HG02884 (cell line): ENCODE results near the gene RGL4.
A peak's percentile ranks its signal among the peaks of the same experiment; 100 is the strongest.

Experiments used
- ATAC-seq: cut with Tn5 transposase; IDR thresholded peaks from one replicate; pipeline ENCODE4 v1.9.1; 2021; ENCODE audit warnings: mild to moderate bottlenecking, moderate library complexity; ENCODE audit not compliant: unreplicated experiment

RGL4 gene

GRCh38 chr22:23697031-23697970, 6.5 kb downstream of the RGL4 start:
- no peak for ATAC-seq

- ATAC-seq: no peak
Observed at GRCh38 chr22:23698094-23698493, 7.3 kb downstream of the RGL4 start.

- no peak for ATAC-seq
Observed at GRCh38 chr22:23698673-23699235, 7.9 kb downstream of the RGL4 start.

GRCh38 chr22:23700706-23701105, 9.9 kb downstream of the RGL4 start:
- no peak for ATAC-seq

DNA sequence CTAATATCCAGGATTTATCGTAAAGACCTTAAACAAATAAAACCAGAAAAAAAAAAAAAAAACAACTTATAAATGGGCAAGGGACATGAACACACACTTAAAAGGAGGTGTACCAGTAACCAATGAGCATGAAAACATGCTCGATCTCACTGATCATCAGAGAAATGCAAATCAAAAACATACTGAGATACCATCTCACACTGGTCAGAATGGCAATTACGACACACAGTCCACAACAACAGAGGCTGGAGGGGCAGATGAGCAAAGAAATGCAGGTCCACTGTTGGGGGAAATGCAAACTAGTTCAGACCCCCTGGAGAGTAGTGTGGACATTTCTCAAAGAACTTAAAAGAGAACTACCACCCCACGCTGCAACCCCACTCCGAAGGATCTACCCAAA, 13.2 kb downstream of the RGL4 start:
- no peak for ATAC-seq

DNA sequence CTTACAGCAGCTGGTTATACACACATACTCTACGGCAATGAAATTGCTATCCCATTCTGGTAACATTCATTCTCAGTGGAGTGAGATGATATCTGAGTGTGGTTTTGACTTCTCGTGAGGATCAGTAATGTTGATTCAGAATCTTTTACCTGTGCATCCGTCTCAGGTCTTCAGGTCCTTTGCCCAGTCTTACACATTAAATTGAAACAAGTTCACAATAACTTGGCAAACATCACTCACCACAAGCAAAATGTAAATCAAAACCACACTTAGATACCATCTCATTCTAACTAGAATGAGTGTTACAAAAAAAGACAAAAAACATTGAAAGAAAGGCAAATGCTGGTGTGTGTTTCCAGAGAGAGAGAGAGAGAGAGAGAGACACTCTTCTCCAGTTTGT, 14.0 kb downstream of the RGL4 start:
- no peak for ATAC-seq

- no peak for ATAC-seq
Observed at GRCh38 chr22:23705358-23705757, 14.5 kb downstream of the RGL4 start.

- ATAC-seq: no peak
Observed at GRCh38 chr22:23708270-23708669, 17.5 kb downstream of the RGL4 start.

GRCh38 chr22:23709107-23709506, 18.3 kb downstream of the RGL4 start:
- ATAC-seq: no peak

- no peak for ATAC-seq
Observed at GRCh38 chr22:23712256-23712655, 21.4 kb downstream of the RGL4 start.

- no peak for ATAC-seq
Observed at GRCh38 chr22:23713696-23714595, 23.1 kb downstream of the RGL4 start.

GRCh38 chr22:23714596-23715578, 24.1 kb downstream of the RGL4 start:
- ATAC-seq: no peak

GRCh38 chr22:23715806-23716375, 25.1 kb downstream of the RGL4 start:
- no peak for ATAC-seq

DNA sequence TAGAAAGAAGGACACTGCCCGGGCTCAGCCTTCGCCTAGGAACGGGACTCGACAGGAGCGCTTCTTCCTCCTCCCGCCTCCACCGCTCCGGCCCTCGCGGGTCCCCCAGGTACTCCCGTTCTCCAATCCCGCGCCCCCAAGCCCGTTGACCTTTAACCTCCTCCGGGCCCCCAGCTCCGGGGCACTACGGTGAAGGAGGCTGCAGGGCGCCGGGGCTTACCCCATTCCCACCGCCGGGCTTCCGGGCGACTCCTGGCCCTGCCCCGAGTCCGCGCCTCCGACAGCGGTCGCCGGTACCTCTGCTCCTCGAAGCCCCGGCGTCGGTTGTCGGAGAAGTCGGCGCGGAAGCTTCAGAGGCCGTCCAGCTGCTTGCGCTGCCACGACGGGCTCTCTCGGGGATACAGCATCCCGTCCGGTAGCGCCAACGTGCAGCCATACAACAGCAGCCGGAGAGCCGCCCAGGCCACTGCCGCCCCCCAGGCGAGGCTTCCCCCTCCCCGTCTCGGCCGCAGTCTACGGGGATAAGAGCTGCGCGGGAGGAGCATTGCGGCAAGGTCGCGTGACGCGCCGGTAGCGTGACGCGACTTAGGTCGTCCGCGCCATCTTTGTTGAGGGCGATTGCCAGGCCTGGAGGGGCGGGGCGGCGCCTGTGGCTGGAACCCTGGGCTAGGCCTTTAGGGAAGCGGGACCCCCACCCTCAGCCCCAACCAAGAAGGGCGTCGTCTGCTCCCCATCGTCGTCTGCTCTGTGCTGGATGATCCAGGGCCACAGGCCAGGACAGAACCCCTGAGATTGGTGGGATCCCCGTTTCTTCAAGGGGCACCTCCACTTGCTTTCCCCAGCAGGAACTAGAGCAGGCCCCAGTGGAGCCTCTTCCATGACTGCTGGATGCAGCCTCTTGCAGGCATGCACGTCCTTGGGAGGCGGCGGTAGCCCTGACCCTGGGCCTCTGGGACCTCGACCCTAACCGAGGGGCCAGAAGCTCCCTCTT, 26.3 kb downstream of the RGL4 start:
- ATAC-seq: peak; percentile 62

DNA sequence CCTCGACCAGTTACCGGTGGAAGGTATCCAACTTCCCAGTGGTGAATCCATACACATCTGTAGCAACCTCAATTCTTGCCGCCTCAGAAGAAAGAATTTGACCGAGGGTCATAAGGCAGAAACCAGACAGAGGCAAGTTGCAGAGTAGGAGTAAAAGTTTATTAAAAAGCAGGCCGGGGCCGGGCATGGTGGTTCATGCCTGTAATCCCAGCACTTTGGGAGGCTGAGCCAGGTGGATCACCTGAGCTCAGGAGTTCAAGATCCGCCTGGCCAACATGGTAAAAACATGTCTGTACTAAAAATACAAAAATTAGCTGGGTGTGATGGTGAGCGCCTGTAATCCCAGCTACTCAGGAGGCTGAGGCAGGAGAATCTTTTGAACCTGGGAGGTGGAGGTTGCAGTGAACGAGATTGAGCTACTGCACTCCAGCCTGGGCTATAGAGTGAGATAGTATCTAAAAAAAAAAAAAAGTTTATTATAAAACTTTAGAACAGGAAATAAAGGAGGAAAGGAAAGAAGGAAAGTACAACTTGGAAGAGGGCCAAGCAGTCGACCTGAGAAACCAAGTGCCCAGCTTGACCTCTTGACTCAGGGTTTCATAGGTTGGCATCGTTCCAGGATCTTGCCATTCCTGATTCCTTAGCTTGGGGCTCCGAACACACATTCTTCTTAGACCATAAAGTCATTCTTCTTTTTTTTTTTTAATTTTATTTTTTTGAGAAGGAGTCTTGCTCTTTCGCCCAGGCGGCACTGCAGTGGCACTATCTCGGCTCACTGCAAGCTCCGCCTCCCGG, 27.8 kb downstream of the RGL4 start:
- ATAC-seq: no peak

GRCh38 chr22:23720855-23721254, 30.0 kb downstream of the RGL4 start:
- ATAC-seq: no peak

GRCh38 chr22:23722160-23722559, 31.3 kb downstream of the RGL4 start:
- no peak for ATAC-seq

DNA sequence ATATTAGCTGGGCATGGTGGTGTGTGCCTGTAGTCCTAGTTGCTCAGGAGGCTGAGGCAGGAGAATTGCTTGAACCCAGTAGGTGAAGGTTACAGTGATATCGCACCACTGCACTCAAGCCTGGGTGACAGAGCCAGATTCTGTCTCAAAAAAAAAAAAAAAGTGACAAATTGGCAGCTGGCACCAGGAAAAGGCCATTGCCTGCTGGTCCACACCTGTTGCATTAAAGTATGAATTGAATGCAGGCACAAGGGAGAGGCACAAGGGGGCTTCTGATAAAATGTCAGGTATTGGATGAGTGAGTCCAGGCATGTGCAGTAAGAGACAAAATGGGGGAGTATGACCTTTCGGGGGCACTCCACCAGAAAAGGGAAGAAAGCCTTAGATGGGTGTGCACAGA, 31.9 kb downstream of the RGL4 start:
- no peak for ATAC-seq
